ENCODE measurements around the gene PECR.

GRCh38 chr2:216008387-216008786 lies 73.2 kb downstream of the PECR start:
- TF ChIP-seq EP300 (IDR thresholded peaks at IDR 0.05): no peak
- TF ChIP-seq, protein P1, sequence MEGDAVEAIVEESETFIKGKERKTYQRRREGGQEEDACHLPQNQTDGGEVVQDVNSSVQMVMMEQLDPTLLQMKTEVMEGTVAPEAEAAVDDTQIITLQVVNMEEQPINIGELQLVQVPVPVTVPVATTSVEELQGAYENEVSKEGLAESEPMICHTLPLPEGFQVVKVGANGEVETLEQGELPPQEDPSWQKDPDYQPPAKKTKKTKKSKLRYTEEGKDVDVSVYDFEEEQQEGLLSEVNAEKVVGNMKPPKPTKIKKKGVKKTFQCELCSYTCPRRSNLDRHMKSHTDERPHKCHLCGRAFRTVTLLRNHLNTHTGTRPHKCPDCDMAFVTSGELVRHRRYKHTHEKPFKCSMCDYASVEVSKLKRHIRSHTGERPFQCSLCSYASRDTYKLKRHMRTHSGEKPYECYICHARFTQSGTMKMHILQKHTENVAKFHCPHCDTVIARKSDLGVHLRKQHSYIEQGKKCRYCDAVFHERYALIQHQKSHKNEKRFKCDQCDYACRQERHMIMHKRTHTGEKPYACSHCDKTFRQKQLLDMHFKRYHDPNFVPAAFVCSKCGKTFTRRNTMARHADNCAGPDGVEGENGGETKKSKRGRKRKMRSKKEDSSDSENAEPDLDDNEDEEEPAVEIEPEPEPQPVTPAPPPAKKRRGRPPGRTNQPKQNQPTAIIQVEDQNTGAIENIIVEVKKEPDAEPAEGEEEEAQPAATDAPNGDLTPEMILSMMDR (IDR thresholded peaks at IDR 0.05): no peak
